Measurements from ENCODE around the gene JAML. TPM values are rescaled to one million over a fixed set of nuclear protein-coding genes. Genes with fewer than 3 reads are reported as not detected.

Gene JAML
- total RNA-seq, 1 donor from 2014 or later, result 2.5 TPM

DNA sequence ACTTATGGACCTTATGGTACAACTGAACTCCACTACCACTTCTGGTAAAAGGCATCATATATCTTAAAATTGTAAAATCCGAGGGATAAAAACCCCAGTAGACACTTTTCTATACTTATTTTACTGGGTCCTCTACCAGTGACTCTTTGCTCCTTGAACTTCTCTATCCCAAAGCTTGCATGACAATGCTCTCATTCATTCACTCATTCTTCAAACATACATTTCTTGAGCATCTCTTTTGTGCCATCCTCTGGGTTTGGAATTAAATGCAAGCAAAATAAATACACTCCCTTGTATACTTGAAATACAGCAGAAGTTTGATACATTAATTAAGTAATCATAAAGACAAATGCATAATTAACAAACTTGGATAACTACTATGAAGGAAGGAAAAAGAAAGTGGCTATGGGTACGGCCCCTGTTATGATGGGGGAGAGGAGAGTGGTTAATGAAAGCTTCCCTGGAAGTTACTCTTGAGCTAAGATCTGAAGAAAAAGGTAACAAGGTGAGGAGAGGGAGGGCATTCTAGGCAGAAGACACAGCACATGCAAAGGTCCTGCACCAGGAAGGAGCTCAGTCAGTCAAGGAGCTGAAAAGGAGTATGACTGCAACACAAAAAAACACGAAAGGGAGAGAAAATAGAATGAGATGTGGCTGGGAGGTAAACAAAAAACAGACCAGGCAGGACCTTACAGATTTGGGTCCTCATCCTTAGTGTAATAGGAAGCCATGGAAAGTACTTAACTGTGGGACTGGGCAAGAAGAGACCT is 19.4 kb upstream of the JAML start:
- TF ChIP-seq, protein P1, sequence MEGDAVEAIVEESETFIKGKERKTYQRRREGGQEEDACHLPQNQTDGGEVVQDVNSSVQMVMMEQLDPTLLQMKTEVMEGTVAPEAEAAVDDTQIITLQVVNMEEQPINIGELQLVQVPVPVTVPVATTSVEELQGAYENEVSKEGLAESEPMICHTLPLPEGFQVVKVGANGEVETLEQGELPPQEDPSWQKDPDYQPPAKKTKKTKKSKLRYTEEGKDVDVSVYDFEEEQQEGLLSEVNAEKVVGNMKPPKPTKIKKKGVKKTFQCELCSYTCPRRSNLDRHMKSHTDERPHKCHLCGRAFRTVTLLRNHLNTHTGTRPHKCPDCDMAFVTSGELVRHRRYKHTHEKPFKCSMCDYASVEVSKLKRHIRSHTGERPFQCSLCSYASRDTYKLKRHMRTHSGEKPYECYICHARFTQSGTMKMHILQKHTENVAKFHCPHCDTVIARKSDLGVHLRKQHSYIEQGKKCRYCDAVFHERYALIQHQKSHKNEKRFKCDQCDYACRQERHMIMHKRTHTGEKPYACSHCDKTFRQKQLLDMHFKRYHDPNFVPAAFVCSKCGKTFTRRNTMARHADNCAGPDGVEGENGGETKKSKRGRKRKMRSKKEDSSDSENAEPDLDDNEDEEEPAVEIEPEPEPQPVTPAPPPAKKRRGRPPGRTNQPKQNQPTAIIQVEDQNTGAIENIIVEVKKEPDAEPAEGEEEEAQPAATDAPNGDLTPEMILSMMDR (IDR thresholded peaks at IDR 0.05; ENCODE audit: insufficient read depth, low read length, poor library complexity, severe bottlenecking), result no peak
- H3K27me3 ChIP-seq (ENCODE audit: control insufficient read depth, insufficient read depth, low read length), result no peaks in the 10 kb centered on the region

DNA sequence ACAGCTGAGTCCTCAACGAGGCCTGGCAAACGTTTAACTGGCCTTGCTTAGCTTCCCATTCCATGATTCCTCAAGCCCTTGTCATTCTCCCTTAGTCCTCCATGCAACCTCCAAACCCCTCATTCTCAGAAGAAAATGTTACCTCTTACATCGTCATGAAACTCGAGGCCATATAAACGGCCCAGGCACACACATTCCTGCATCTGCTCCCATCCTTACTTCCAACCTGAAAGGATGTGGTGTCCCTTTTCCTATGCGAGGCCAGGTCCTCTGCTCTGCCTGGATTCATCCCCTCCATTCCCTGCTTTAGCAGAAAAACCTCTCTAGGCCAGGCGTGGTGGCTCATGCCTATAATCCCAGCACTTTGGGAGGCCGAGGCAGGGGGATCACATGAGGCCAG is 18.4 kb upstream of the JAML start:
- TF ChIP-seq, protein P1 (IDR thresholded peaks at IDR 0.05; ENCODE audit: insufficient read depth, low read length, poor library complexity, severe bottlenecking), result no peak
- no peaks in the 10 kb centered on the region for H3K27me3 ChIP-seq (ENCODE audit: control insufficient read depth, insufficient read depth, low read length)

More for the DNA sequence above, 19.4 kb upstream of the JAML start:
- DNase-seq (ENCODE audit: low read depth), result no peak
- H3K4me3 ChIP-seq (ENCODE audit: low read depth, low read length), result no peak overlapping the region
- H3K36me3 ChIP-seq (ENCODE audit: control insufficient read depth, insufficient read depth, low read length), result no peaks in the 10 kb centered on the region

DNA sequence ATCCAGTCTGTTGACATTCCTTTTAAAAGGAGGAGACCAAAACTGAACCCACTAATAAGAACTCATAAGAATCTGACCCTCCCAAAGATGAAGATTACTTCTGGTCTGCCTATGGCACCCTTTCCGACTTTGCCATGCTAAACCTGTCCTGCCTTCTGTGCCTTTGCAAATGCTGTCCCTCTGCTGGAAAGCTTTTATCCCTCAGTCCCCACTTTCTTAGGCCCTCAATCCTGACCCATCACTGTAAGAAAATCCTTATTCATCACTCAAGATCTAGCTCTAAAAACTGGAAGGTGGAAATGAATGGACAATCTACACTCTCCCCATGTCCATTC is 16.9 kb upstream of the JAML start:
- DNase-seq (ENCODE audit: low read depth), result no peak
- TF ChIP-seq, protein P1 (IDR thresholded peaks at IDR 0.05; ENCODE audit: insufficient read depth, low read length, poor library complexity, severe bottlenecking), result no peak
- Histone ChIP-seq H3K27me3 (ENCODE audit: control insufficient read depth, insufficient read depth, low read length) (no peaks in the 10 kb centered on the region), H3K4me3 (ENCODE audit: low read depth, low read length) (no peak overlapping the region), H3K36me3 (ENCODE audit: control insufficient read depth, insufficient read depth, low read length) (no peaks in the 10 kb centered on the region)

More for the DNA sequence above, 18.4 kb upstream of the JAML start:
- H3K4me3 ChIP-seq (ENCODE audit: low read depth, low read length), result no peak overlapping the region
- H3K36me3 ChIP-seq (ENCODE audit: control insufficient read depth, insufficient read depth, low read length), result no peaks in the 10 kb centered on the region
- DNase-seq (ENCODE audit: low read depth), result no peak

DNA sequence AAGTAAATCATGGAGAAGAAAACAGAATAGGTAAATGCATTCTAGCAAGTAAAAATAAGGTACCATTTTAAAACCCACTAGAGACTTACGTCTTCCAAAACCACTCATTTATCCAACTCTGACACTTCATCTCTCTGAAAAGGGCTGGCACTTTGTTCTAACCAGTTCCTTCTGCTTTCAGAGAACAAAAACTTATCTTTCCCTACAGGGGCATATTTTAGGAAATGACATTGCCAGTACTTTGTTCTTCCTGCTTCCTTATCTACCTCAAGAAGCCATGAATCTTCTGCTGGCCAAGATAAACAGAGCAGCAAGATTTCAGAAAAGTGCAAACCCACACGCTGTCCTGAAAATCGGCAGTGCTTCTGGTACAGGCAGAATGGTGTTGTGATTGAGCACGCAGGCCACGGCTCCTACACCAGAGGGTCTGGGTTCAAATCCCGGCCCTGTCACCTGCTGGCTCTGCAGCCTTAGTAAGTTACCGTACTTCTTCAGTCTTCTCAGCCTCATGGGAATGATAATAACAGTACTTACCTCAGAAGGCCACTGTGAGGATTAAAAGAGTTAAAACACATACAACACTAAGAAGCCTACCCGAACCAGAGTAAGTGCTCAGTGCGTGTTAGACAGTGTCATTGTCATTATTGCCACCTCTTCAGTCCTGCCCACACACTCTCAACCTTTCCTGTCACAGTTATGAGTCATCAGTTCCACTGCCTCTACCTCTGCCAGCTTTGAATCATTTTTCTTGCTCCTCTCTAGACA is 16.4 kb upstream of the JAML start:
- Histone ChIP-seq H3K36me3 (ENCODE audit: control insufficient read depth, insufficient read depth, low read length) (no peaks in the 10 kb centered on the region), H3K27me3 (ENCODE audit: control insufficient read depth, insufficient read depth, low read length) (no peaks in the 10 kb centered on the region), H3K4me3 (ENCODE audit: low read depth, low read length) (no peak overlapping the region)
- TF ChIP-seq, protein P1 (IDR thresholded peaks at IDR 0.05; ENCODE audit: insufficient read depth, low read length, poor library complexity, severe bottlenecking), result no peak
- no peak for DNase-seq (ENCODE audit: low read depth)

GRCh38 chr11:118239509-118240205 is 14.8 kb upstream of the JAML start:
- no peaks in the 10 kb centered on the region for H3K36me3 ChIP-seq (ENCODE audit: control insufficient read depth, insufficient read depth, low read length)
- H3K27me3 ChIP-seq (ENCODE audit: control insufficient read depth, insufficient read depth, low read length), result no peaks in the 10 kb centered on the region
- TF ChIP-seq, protein P1 (IDR thresholded peaks at IDR 0.05; ENCODE audit: insufficient read depth, low read length, poor library complexity, severe bottlenecking), result no peak
- H3K4me3 ChIP-seq (ENCODE audit: low read depth, low read length), result no peak overlapping the region
- no peak for DNase-seq (ENCODE audit: low read depth)

All from kidney epithelial cell (primary cell).